Measurements from ENCODE around the gene HOXD4. TPM values are rescaled to one million over a fixed set of nuclear protein-coding genes. Genes with fewer than 3 reads are reported as not detected.

The HOXD4 gene
- total and polyA plus RNA-seq, 2 experiments from 2014 or later = 1.4 to 2.5 TPM

- 0 out of 2 replicates have a peak, but pooled peaks cover 2% of the 10 kb centered on the region for H3K4me1 ChIP-seq (ENCODE audit: insufficient read depth)
- no peaks in the 10 kb centered on the region for H3K9me3 ChIP-seq (ENCODE audit: low read depth)
- TF ChIP-seq EZH2 (IDR thresholded peaks at IDR 0.05; ENCODE audit: insufficient read depth, poor library complexity, severe bottlenecking) (no peak), EZH2phosphoT487 (IDR thresholded peaks at IDR 0.05; ENCODE audit: insufficient read depth, low read depth) (no peak)
- H3K9me2 ChIP-seq (ENCODE audit: insufficient read depth) = no peaks in the 10 kb centered on the region
- peak; percentile 89 for DNase-seq
- H3K27me3 ChIP-seq (replicated peaks; ENCODE audit: insufficient read depth) = no peaks in the 10 kb centered on the region
- no peaks in the 10 kb centered on the region for H4K20me1 ChIP-seq (ENCODE audit: insufficient read depth)
- H3F3A ChIP-seq (ENCODE audit: insufficient read depth) = 0 out of 2 replicates have a peak, but pooled peaks cover 13% of the 10 kb centered on the region
- peak overlapping the region; percentile 44 for H3K27ac ChIP-seq
- peak overlapping the region; percentile 61 for H3K9ac ChIP-seq
- in situ Hi-C loops (cut with MboI) = no loop called here
- WGBS, 2 experiments (ENCODE audit: low coverage in 1 of 2, low lambda C conversion rate in 2 of 2, missing lambda C conversion rate in 2 of 2) = 3 to 6% methylated on average over 22 of the region's 22 CpGs
- no peaks in the 10 kb centered on the region for H3K79me2 ChIP-seq (ENCODE audit: insufficient read depth)
- H3K4me2 ChIP-seq (ENCODE audit: unreplicated experiment) = peak overlapping the region; percentile 92
- peak overlapping the region; percentile 71 for H2AFZ ChIP-seq
- H3K4me3 ChIP-seq = peak overlapping the region; percentile 62
- H3K36me3 ChIP-seq (ENCODE audit: low read depth) = no peaks in the 10 kb centered on the region
Observed at GRCh38 chr2:176161825-176162626, 10.7 kb downstream of the HOXD4 start.

DNA sequence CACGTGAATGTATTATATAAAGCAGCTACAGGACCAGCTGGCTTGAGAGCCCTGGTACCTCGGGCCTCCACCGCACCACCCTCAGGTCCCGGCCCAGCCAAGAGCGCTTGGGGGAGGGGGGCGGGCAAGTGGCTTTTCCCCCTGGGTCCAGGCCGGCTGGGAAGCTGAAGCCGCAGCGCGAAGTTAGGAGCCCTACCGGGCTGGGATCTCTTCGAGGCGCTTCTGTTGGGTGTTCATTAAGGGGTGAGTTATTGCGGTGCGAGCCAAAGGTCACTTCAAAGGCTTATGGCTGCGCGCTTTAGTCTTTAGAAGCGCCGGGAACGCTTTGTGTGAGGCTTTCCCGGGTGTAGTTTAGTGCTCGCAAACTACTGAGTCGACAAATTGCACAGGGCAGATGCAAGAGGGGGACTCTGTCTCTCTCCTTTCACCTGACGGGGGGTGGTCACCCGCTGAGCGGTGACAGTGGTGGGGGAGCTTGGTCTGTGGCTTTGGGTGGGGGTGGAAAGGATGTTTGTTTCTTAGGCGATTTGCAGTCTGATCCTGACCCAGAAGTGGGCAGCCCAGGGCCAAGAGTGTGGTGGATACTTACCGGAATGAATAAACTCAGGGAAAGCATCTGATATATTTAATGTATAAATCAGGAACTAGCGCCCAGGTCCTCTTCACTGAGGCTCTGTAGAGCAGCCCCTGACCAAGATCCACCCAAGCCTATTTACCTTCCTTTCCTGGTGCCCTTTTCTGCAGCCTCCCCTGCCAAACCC is 11.7 kb downstream of the HOXD4 start:
- TF ChIP-seq EZH2phosphoT487 (IDR thresholded peaks at IDR 0.05; ENCODE audit: insufficient read depth, low read depth) (no peak), EZH2 (IDR thresholded peaks at IDR 0.05; ENCODE audit: insufficient read depth, poor library complexity, severe bottlenecking) (no peak)
- no peaks in the 10 kb centered on the region for H4K20me1 ChIP-seq (ENCODE audit: insufficient read depth)
- DNase-seq = no peak
- H3K36me3 ChIP-seq (ENCODE audit: low read depth) = no peaks in the 10 kb centered on the region
- H3K79me2 ChIP-seq (ENCODE audit: insufficient read depth) = no peaks in the 10 kb centered on the region
- no peaks in the 10 kb centered on the region for H3K9me3 ChIP-seq (ENCODE audit: low read depth)
- in situ Hi-C loops (cut with MboI) = no loop called here
- no peak overlapping the region for H3K27ac ChIP-seq
- WGBS, 2 experiments (ENCODE audit: low coverage in 1 of 2, low lambda C conversion rate in 2 of 2, missing lambda C conversion rate in 2 of 2) = 95 to 97% methylated on average over 25 to 29 of the region's 29 CpGs
- no peaks in the 10 kb centered on the region for H3K9me2 ChIP-seq (ENCODE audit: insufficient read depth)
- H3K27me3 ChIP-seq (replicated peaks; ENCODE audit: insufficient read depth) = no peaks in the 10 kb centered on the region
- no peak overlapping the region for H3K4me2 ChIP-seq (ENCODE audit: unreplicated experiment)
- peaks cover 8% of the 10 kb centered on the region; the same call in 1 of the 2 replicates for H3K4me1 ChIP-seq (ENCODE audit: insufficient read depth)
- H3K9ac ChIP-seq = no peak overlapping the region
- H3F3A ChIP-seq (ENCODE audit: insufficient read depth) = 0 out of 2 replicates have a peak, but pooled peaks cover 13% of the 10 kb centered on the region
- H3K4me3 ChIP-seq = no peak overlapping the region
- no peak overlapping the region for H2AFZ ChIP-seq

GRCh38 chr2:176163672-176164056 is 12.3 kb downstream of the HOXD4 start:
- no peak overlapping the region for H2AFZ ChIP-seq
- H3K79me2 ChIP-seq (ENCODE audit: insufficient read depth) = no peaks in the 10 kb centered on the region
- H3K4me3 ChIP-seq = no peak overlapping the region
- 93% methylated on average over 12 of the region's 12 CpGs for WGBS, 2 experiments (ENCODE audit: low coverage in 1 of 2, low lambda C conversion rate in 2 of 2, missing lambda C conversion rate in 2 of 2)
- H4K20me1 ChIP-seq (ENCODE audit: insufficient read depth) = no peaks in the 10 kb centered on the region
- TF ChIP-seq EZH2phosphoT487 (IDR thresholded peaks at IDR 0.05; ENCODE audit: insufficient read depth, low read depth) (no peak), EZH2 (IDR thresholded peaks at IDR 0.05; ENCODE audit: insufficient read depth, poor library complexity, severe bottlenecking) (no peak)
- peaks cover 8% of the 10 kb centered on the region; the same call in 1 of the 2 replicates for H3K4me1 ChIP-seq (ENCODE audit: insufficient read depth)
- no peaks in the 10 kb centered on the region for H3K27me3 ChIP-seq (replicated peaks; ENCODE audit: insufficient read depth)
- no peak overlapping the region for H3K9ac ChIP-seq
- no peaks in the 10 kb centered on the region for H3K9me2 ChIP-seq (ENCODE audit: insufficient read depth)
- in situ Hi-C loops (cut with MboI) = no loop called here
- no peak overlapping the region for H3K4me2 ChIP-seq (ENCODE audit: unreplicated experiment)
- 0 out of 2 replicates have a peak, but pooled peaks cover 13% of the 10 kb centered on the region for H3F3A ChIP-seq (ENCODE audit: insufficient read depth)
- no peak for DNase-seq
- no peak overlapping the region for H3K27ac ChIP-seq
- H3K36me3 ChIP-seq (ENCODE audit: low read depth) = no peaks in the 10 kb centered on the region
- H3K9me3 ChIP-seq (ENCODE audit: low read depth) = no peaks in the 10 kb centered on the region

- H2AFZ ChIP-seq = no peak overlapping the region
Observed at GRCh38 chr2:176164201-176164600, 12.9 kb downstream of the HOXD4 start.

More at GRCh38 chr2:176164201-176164600, 12.9 kb downstream of the HOXD4 start:
- H3K9me2 ChIP-seq (ENCODE audit: insufficient read depth) = no peaks in the 10 kb centered on the region
- no peaks in the 10 kb centered on the region for H3K27me3 ChIP-seq (replicated peaks; ENCODE audit: insufficient read depth)
- no peaks in the 10 kb centered on the region for H3K79me2 ChIP-seq (ENCODE audit: insufficient read depth)
- H3K36me3 ChIP-seq (ENCODE audit: low read depth) = no peaks in the 10 kb centered on the region
- no peaks in the 10 kb centered on the region for H4K20me1 ChIP-seq (ENCODE audit: insufficient read depth)
- H3K4me1 ChIP-seq (ENCODE audit: insufficient read depth) = peaks cover 8% of the 10 kb centered on the region; the same call in 1 of the 2 replicates
- no peak for DNase-seq
- H3K27ac ChIP-seq = no peak overlapping the region
- no peak overlapping the region for H3K4me3 ChIP-seq
- H3K9ac ChIP-seq = no peak overlapping the region
- 93 to 96% methylated on average over 13 of the region's 13 CpGs for WGBS, 2 experiments (ENCODE audit: low coverage in 1 of 2, low lambda C conversion rate in 2 of 2, missing lambda C conversion rate in 2 of 2)
- 0 out of 2 replicates have a peak, but pooled peaks cover 13% of the 10 kb centered on the region for H3F3A ChIP-seq (ENCODE audit: insufficient read depth)
- in situ Hi-C loops (cut with MboI) = no loop called here
- no peak overlapping the region for H3K4me2 ChIP-seq (ENCODE audit: unreplicated experiment)
- TF ChIP-seq EZH2 (IDR thresholded peaks at IDR 0.05; ENCODE audit: insufficient read depth, poor library complexity, severe bottlenecking) = no peak
- TF ChIP-seq EZH2phosphoT487 (IDR thresholded peaks at IDR 0.05; ENCODE audit: insufficient read depth, low read depth) = no peak
- no peaks in the 10 kb centered on the region for H3K9me3 ChIP-seq (ENCODE audit: low read depth)
